Fibroblast of skin of back (primary cell): ENCODE results near the gene MAP3K7CL. TPM values are rescaled to one million over a fixed set of nuclear protein-coding genes. Genes with fewer than 3 reads are reported as not detected.
A peak's percentile ranks its signal among the peaks of the same experiment; 100 is the strongest.

Experiments used
- DNase-seq: peaks from one replicate; pipeline ENCODE4 v3.0.0-alpha.2; 2013
- polyA plus RNA-seq, 2 experiments: library from polyadenylated mRNA; unstranded; fragments of 120-200 nt; gene quantifications; one replicate each; pipeline ENCODE4 v1.2.1, GENCODE V29; 2013; ENCODE audit not compliant: insufficient read length in 2 of 2

Gene MAP3K7CL
- polyA plus RNA-seq (2013, experiment 1 of 2; ENCODE audit: insufficient read length) = 38.2 TPM
- polyA plus RNA-seq (2013, experiment 2 of 2; ENCODE audit: insufficient read length) = 36.8 TPM

DNA sequence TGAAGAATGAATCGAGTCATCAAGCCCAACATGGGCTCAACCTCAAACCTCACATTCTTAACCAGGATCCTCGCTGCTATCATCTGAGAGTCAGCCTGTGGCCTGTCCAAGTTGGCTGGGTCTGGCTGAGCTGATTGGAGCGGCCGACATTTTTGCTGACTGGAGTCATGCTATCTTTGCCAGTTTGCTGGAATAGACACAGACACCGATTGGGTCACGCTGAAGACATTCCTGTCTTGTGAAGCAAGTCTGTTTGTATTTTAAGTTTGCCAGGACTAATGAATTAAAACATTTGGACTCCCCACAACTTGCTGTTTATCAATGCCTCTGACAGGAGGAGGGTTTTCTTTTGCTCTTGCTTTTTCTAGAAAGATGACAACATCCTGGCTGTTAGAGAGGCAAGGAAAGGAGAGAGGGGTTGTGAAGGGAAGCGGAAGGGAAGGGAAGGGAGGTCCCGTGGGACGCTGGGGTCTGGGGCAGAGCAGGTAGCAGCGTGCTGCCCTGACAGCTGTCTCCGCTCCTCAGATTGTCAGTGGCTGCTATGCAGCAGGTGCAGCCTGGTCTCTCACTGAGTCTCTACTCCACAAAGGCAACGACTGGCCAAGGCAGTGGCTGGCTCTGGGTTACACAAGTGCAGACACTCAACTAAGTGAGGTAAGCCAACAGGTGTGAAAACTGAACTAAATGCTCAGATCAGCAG, at the start of gene MAP3K7CL:
MAP3K7CL (plus strand) TSS at position 375 of the 700 bp plus-strand sequence. CDS start 2,701 bp downstream, outside the sequence.
- peak; percentile 100 for DNase-seq

- DNase-seq = no peak
Observed at GRCh38 chr21:29082046-29082815, 48.2 kb upstream of the MAP3K7CL start.

- DNase-seq = no peak
Observed at GRCh38 chr21:29083306-29083705, 47.1 kb upstream of the MAP3K7CL start.

- DNase-seq = no peak
Observed at GRCh38 chr21:29084372-29084771, 46.1 kb upstream of the MAP3K7CL start.

DNA sequence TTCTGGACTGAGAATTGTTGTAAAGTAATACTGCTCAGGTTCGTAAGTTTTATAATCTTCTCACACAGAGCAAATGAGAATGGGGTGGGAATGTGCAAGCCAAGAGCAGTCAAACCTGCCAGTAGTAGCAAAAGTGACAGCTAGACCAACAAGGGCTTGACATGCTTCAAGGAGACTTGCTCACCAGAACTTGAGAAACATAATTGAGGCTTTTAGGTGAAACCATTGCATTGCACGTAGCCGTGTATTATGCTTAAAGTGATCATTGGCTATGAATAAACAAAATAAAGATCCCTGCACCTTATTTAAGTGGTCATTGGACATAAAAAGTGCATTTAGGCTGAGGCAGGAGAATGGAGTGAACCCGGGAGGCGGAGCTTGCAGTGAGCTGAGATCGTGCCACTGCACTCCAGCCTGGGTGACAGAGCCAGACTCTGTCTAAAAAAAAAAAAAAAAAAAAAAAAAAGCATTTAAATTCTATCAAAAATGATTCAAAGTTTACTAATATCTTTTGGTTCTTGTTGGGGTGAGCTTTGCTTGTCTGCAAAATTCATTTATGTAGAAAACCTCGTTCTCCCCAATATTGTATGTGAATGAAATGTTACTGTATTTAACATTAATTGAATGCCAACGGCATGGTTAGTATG, 45.2 kb upstream of the MAP3K7CL start:
- DNase-seq = no peak

DNA sequence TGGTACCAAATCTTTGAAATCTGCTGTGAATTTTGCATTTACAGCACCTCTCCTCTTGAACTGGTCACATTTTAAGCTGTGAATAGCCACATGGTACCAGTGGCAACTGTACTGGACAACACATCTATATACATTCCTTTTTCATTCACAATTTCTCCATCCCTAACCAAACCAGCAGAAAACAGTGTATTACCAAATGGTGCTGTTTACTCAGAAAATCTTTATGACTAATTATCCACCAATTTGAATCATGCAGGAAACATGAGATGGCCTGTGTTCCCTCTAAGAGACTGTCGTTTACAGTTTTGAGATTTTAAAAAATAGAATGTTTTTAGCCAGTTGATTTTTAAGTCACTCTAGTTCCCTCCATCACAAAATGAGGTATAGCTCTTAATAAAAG, 39.4 kb upstream of the MAP3K7CL start:
- DNase-seq = peak; percentile 87

DNA sequence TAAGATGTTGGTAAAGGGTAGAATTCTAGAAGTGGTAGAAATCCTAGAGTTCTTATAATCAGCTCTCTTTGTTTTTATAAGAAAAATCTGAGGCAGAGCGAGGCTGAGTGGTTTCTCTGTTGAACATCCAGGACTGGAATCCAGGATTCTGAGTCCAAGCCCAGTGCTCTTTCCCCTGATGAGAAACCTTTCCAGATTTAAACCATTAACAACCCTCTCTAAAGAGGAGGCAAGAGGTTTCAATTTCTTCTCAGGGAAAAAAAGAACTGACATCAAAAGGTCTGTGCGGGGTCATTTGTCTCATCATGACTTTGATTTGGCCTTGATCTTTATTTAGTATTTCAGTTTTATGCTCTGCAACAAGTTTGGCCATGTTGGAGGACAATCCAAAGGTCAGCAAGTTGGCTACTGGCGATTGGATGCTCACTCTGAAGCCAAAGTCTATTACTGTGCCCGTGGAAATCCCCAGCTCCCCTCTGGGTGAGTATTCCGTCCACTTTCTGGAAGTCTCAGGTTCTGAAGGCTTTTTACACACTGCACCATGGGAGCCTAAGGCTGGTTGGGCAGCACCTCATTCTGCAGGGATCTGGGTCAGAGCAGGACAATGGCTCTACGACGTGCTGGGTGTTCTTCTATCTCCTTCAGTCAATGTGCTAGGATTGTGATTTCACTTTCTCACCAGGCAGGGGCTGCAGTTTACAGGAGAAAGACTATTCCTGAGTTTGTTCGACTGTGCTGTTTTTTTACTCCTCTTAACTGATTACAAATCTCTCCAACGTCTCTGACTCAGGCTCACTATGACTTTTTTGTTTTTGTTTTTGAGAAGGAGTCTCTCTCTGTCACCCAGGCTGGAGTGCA, 38.1 kb upstream of the MAP3K7CL start:
- peak; percentile 76 for DNase-seq

GRCh38 chr21:29096218-29097015, 34.0 kb upstream of the MAP3K7CL start:
- no peak for DNase-seq

DNA sequence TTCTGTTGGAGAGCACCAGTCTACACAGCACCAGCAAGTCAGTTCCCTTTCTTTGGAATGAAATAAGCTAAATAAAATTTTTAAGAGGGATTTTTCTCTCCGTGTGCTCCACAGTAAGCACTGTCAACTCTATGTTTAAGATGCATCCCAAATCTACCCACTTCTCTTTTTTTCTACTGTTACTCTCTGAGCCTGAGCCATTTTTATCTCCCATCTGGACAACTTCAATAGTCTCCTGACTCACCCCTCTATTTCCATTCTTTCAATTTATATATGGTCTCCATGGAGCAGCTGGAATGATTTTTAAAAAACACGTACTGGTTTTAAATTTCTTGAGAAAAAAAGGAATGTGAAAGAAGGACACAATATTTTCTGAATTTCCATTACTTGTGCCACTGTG, 32.3 kb upstream of the MAP3K7CL start:
- no peak for DNase-seq

GRCh38 chr21:29102791-29103257, 27.6 kb upstream of the MAP3K7CL start:
- no peak for DNase-seq

GRCh38 chr21:29104239-29104708, 26.2 kb upstream of the MAP3K7CL start:
- peak; percentile 47 for DNase-seq

GRCh38 chr21:29105218-29105617, 25.2 kb upstream of the MAP3K7CL start:
- peak; percentile 65 for DNase-seq

DNA sequence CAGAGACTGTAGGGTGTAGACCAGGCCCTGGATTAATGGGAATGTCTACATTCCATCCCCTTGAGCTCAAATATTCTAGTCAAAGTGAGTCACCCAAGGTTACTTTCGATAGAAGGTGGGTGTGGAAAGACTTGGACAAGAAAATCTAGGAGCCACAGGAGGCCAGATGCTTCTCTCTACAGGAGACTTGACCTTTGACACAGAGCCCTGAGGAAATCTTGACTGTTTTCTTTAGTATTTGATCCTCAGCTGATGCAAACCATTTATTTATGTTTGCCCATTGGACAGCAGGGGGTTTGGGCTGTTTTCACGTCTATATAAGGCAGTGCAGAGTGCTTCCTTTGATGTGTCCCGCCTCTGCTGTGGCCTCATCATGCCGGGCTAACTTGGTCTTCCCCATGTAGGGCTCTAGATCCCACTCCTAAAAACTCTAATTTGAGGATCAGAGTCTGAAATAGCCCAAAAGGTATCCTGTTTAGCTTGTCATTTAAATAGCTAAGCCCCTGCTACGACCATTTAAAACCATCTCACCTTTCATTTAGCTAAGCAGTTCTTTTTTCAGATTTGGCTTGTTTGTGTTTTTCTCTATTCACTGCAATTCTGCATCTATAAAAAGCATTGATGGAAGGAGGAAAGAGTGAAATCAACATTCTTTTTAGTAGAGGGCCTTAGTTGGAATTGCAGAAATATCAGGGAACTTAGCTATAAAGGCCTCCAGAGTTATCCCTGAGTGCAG, 15.5 kb upstream of the MAP3K7CL start:
- DNase-seq = peak; percentile 90

GRCh38 chr21:29115899-29116298, 14.5 kb upstream of the MAP3K7CL start:
- DNase-seq = no peak

DNA sequence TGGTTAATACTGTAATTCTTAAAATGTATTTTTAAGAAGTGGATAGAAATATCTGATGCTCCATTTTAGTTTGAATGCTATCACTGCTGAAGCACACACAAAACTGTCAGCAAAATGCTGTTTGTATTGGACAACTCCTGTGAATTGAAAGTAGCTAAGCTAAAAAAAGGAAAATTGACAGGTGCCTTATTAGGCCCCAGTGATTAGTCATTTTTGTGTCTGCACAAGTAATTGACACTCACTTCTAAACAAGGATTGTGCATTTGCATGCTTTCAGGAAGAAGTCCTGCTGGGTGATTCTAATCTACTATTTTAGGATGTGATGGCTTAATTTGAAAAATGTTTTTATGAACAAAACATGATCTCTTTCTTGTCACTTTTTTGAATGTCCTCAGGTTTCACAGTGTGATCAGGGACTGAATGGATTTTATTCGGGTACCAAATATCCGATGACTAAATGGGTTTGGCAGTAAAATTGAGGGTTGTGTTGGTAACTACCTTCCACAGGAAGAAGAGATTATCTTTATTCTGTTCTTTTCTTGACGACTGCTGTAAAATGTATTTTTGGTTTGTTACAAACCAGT, 13.0 kb upstream of the MAP3K7CL start:
- DNase-seq = no peak

- no peak for DNase-seq
Observed at GRCh38 chr21:29121759-29122158, 8.7 kb upstream of the MAP3K7CL start.

DNA sequence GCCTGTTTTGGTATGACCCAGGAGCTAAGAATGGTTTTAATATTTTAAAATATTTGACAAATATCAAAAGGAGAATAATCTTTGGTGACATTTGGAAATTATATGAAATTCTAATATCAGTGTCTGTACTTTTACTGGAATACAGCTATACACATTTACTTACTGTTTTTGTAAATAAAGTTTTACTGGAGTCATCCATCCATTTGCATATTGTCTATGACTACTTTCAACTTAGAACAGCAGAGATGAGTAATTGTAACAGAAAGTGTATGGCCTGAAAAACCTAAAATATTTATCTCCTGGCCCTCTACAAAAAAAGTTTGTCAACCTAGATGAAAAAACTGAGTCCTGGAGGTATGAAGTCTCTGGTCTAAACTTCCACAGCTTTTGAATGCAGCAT, 5.8 kb upstream of the MAP3K7CL start:
- no peak for DNase-seq

- no peak for DNase-seq
Observed at GRCh38 chr21:29125191-29125590, 5.3 kb upstream of the MAP3K7CL start.

DNA sequence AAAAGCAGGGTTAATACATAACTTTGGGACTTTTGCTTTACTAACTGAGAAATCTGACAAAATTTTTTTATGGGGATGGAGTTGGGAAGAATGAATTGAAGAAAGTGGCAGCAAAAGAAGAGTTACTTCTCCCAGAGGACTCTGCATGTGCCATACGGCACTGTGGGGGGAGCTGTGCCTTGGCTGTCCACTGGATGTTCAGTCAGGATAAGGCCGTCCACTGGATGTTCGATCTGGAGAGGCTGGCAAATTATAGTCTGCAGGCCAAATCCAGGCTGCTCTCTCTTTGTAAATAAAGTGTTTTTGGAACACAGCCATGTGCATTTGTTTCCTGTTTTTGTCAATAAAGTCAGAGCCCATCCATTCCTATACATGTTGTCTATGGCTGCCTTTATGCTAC, 4.5 kb upstream of the MAP3K7CL start:
- no peak for DNase-seq

DNA sequence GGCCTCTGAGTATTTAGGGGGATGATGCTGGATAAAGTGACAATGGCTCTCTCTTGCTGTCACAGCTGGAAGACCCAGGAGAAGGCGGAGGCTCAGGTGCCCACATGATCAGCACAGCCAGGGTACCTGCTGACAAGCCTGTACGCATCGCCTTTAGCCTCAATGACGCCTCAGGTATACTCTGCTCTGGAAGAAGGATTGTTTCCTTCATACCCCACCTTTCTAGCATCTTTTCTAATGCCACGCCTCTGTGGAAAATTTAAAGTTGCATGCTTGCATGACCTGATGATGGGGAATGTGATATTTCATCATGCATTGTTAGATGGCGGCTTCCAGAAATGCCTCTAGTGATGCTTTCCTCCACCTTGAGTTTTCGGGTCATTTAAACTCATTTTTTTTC, 2.8 kb downstream of the MAP3K7CL start:
- DNase-seq = no peak
